Kidney epithelial cell (primary cell): Measurements from ENCODE around the gene KIRREL3. TPM values are rescaled to one million over a fixed set of nuclear protein-coding genes. Genes with fewer than 3 reads are reported as not detected.
A peak's percentile ranks its signal among the peaks of the same experiment; 100 is the strongest.

ENCODE experiments used
- DNase-seq: peaks from one replicate; pipeline ENCODE4 v3.0.0-alpha.2; 2010; ENCODE audit warnings: low read depth
- H3K27me3 ChIP-seq: 2 replicates; pipeline ENCODE4 v1.6.0; 2011; ENCODE audit warnings: low read length; ENCODE audit not compliant: control insufficient read depth, insufficient read depth
- H3K36me3 ChIP-seq: 2 replicates; pipeline ENCODE4 v1.5.1; 2011; ENCODE audit warnings: low read length; ENCODE audit not compliant: control insufficient read depth, insufficient read depth
- H3K4me3 ChIP-seq: 2 replicates; pipeline ENCODE4 v1.5.1; 2011; ENCODE audit warnings: low read depth, mild to moderate bottlenecking, control low read depth, low read length
- CTCF ChIP-seq: IDR thresholded peaks from 2 replicates; pipeline ENCODE4 v1.5.1; 2011; ENCODE audit warnings: mild to moderate bottlenecking, moderate library complexity, low read length, control low read depth, inconsistent platforms; ENCODE audit not compliant: insufficient read depth, poor library complexity, severe bottlenecking
- total RNA-seq: library from RNA; depleted of rRNA; stranded (reverse); fragments of >200 nt; gene quantifications from 2 replicates; pipeline ENCODE4 v1.2.3, GENCODE V29; 2015

The KIRREL3 gene
- total RNA-seq, 1 donor from 2014 or later, result 1.3 TPM

- Histone ChIP-seq H3K4me3 (no peak overlapping the region), H3K36me3 (no peaks in the 10 kb centered on the region), H3K27me3 (no peaks in the 10 kb centered on the region)
- DNase-seq, result peak; percentile 81
- no peak for TF ChIP-seq CTCF
These were observed 51.3 kb downstream of the KIRREL3 start for GRCh38 chr11:126949066-126949891.

- no peak overlapping the region for H3K4me3 ChIP-seq
- no peaks in the 10 kb centered on the region for H3K36me3 ChIP-seq
- H3K27me3 ChIP-seq, result no peaks in the 10 kb centered on the region
- DNase-seq, result no peak
- no peak for TF ChIP-seq CTCF
These were observed 52.0 kb downstream of the KIRREL3 start for GRCh38 chr11:126948563-126948962.

GRCh38 chr11:126945319-126945718 lies 55.3 kb downstream of the KIRREL3 start:
- no peak for TF ChIP-seq CTCF
- H3K36me3 ChIP-seq, result no peaks in the 10 kb centered on the region
- no peak for DNase-seq
- H3K4me3 ChIP-seq, result no peak overlapping the region
- no peaks in the 10 kb centered on the region for H3K27me3 ChIP-seq

- DNase-seq, result no peak
- no peaks in the 10 kb centered on the region for H3K36me3 ChIP-seq
- no peak overlapping the region for H3K4me3 ChIP-seq
- no peak for TF ChIP-seq CTCF
- H3K27me3 ChIP-seq, result no peaks in the 10 kb centered on the region
These were observed 57.3 kb downstream of the KIRREL3 start for GRCh38 chr11:126943316-126943715.

- Histone ChIP-seq H3K4me3 (no peak overlapping the region), H3K36me3 (no peaks in the 10 kb centered on the region), H3K27me3 (no peaks in the 10 kb centered on the region)
- no peak for TF ChIP-seq CTCF
- DNase-seq, result no peak
These were observed 58.4 kb downstream of the KIRREL3 start for GRCh38 chr11:126942146-126942545.

GRCh38 chr11:126939552-126939951 lies 61.0 kb downstream of the KIRREL3 start:
- Histone ChIP-seq H3K36me3 (no peaks in the 10 kb centered on the region), H3K4me3 (no peak overlapping the region), H3K27me3 (no peaks in the 10 kb centered on the region)
- DNase-seq, result no peak
- TF ChIP-seq CTCF, result no peak
